GM12865 (cell line): ENCODE measurements around the gene NHERF2.
A peak's percentile ranks its signal among the peaks of the same experiment; 100 is the strongest.

ENCODE experiments used
- DNase-seq: peaks from one replicate; pipeline ENCODE4 v3.0.0; 2010; ENCODE audit warnings: low read depth
- H3K4me3 ChIP-seq: 2 replicates; pipeline ENCODE4 v1.5.1; 2011; ENCODE audit warnings: mild to moderate bottlenecking, low read depth, low read length, control low read depth
- TF ChIP-seq, protein P1 (sequence below): IDR thresholded peaks from 2 replicates; pipeline ENCODE4 v1.5.1; 2011; ENCODE audit warnings: low read length, control low read depth, low read depth, inconsistent platforms; ENCODE audit not compliant: insufficient read depth; ENCODE audit errors: missing control alignments

NHERF2 gene

DNA sequence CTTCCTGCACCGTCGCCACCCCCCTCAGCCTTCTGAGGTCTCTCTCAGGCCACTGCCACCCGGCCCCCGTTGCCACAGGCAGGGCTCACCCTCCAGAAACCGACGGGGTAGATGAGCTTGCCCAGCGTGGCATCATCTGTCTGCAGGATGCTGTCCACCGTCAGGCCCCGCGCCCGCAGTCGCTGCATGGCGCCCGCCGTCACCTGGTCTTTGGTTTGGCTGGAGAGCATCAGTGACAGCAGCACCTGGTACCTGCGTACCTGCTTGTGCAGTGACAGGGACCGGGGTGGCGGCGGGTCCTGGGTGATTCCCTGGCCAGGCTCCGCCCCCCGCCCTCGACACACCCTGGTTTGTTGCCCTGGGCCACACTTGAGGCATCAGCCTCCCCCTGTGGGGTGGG is 17.8 kb downstream of the NHERF2 start:
- TF ChIP-seq, protein P1, sequence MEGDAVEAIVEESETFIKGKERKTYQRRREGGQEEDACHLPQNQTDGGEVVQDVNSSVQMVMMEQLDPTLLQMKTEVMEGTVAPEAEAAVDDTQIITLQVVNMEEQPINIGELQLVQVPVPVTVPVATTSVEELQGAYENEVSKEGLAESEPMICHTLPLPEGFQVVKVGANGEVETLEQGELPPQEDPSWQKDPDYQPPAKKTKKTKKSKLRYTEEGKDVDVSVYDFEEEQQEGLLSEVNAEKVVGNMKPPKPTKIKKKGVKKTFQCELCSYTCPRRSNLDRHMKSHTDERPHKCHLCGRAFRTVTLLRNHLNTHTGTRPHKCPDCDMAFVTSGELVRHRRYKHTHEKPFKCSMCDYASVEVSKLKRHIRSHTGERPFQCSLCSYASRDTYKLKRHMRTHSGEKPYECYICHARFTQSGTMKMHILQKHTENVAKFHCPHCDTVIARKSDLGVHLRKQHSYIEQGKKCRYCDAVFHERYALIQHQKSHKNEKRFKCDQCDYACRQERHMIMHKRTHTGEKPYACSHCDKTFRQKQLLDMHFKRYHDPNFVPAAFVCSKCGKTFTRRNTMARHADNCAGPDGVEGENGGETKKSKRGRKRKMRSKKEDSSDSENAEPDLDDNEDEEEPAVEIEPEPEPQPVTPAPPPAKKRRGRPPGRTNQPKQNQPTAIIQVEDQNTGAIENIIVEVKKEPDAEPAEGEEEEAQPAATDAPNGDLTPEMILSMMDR: no peak
- DNase-seq: no peak
- H3K4me3 ChIP-seq: no peak overlapping the region

- H3K4me3 ChIP-seq: 0 out of 2 replicates have a peak overlapping the region, but pooled peaks have one; percentile 68
- DNase-seq: no peak
- TF ChIP-seq, protein P1: no peak
These were observed 19.5 kb downstream of the NHERF2 start for GRCh38 chr16:2045965-2046892.

- peak overlapping the region; percentile 68 for H3K4me3 ChIP-seq
- TF ChIP-seq, protein P1: no peak
- DNase-seq: no peak
These were observed 20.2 kb downstream of the NHERF2 start for GRCh38 chr16:2046893-2047329.

DNA sequence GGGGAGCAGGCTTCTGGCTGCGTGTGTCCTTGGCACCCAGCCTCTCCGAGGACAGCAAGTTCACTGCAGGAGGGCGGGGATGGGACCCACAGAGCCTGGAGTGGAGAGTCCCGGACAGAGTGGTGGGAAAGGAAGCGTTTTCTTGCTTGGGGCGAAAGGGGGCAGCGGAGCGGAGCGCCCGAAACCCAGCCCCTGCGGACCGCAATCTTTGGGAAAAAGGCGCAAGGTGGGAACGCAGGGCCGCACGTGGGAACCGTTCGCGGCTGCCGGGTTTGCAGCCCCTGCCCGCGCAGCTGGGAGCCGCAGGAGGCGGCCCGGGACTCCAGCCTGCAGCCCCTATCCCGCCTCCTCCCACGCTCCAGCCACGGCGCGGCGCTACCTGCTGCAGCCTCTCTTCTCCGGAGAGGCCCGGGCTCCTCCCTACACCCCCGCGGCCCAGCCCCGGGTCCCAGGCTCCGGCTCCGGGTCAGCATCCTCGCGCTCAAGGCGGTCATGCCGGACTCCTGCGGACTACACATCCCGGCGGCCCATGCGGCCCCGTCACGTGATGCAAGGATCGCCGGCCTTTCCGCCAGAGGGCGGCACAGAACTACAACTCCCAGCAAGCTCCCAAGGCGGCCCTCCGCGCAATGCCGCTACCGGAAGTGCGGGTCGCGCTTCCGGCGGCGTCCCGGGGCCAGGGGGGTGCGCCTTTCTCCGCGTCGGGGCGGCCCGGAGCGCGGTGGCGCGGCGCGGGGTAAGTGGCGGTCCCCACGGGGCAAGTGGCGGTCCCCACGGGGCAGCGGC is 20.8 kb downstream of the NHERF2 start, which contains the start of the genes NTHL1 and TSC2:
Gene NTHL1 (minus strand): TSS at position 505 of the 786 bp plus-strand sequence. CDS start 11 bp downstream, at position 494.
Gene TSC2 (plus strand): TSS at position 656 of the 786 bp plus-strand sequence. CDS start 631 bp downstream, outside the sequence.
- DNase-seq: peak; percentile 98
- peak within 1 kb of the TSS; percentile 68 for H3K4me3 ChIP-seq
- TF ChIP-seq, protein P1: peak; percentile 8

- peak overlapping the region; percentile 68 for H3K4me3 ChIP-seq
- TF ChIP-seq, protein P1: no peak
- no peak for DNase-seq
These were observed 21.4 kb downstream of the NHERF2 start for GRCh38 chr16:2048116-2048543.

DNA sequence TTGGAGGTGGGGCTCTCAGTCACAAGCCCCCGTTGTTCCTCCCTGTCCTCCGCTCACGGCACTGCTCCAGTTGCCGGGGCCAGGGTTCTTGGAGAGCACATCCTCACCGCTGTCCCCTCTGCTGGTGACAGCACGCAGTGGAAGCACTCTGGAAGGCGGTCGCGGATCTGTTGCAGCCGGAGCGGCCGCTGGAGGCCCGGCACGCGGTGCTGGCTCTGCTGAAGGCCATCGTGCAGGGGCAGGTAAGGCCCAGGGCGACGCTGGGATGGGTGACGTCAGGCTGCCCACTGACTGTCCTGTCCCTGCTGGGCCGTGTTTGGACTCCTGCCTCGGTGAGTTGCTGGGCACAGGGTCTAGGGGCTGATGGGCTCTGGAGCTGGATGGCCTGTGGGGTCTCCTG is 26.5 kb downstream of the NHERF2 start:
- no peak for DNase-seq
- no peak overlapping the region for H3K4me3 ChIP-seq
- TF ChIP-seq, protein P1: no peak
